ENCODE measurements around the gene LRP1B. TPM values are rescaled to one million over a fixed set of nuclear protein-coding genes. Genes with fewer than 3 reads are reported as not detected.

LRP1B gene
- total and polyA plus RNA-seq, 2 experiments from 2014 or later, result not detected

GRCh38 chr2:141848191-141848590 is 282.6 kb downstream of the LRP1B start:
- no peaks in the 10 kb centered on the region for H3K27me3 ChIP-seq (replicated peaks; ENCODE audit: insufficient read depth)
- in situ Hi-C loops (cut with MboI), result no loop called here
- H3K36me3 ChIP-seq (ENCODE audit: low read depth), result no peaks in the 10 kb centered on the region
- TF ChIP-seq EZH2phosphoT487 (IDR thresholded peaks at IDR 0.05; ENCODE audit: insufficient read depth, low read depth) (no peak), EZH2 (IDR thresholded peaks at IDR 0.05; ENCODE audit: insufficient read depth, poor library complexity, severe bottlenecking) (no peak)
- no peak overlapping the region for H2AFZ ChIP-seq
- no peaks in the 10 kb centered on the region for H3K79me2 ChIP-seq (ENCODE audit: insufficient read depth)
- no peaks in the 10 kb centered on the region for H3K4me1 ChIP-seq (ENCODE audit: insufficient read depth)
- no peak overlapping the region for H3K4me2 ChIP-seq (ENCODE audit: unreplicated experiment)
- H3K9ac ChIP-seq, result no peak overlapping the region
- H3K9me2 ChIP-seq (ENCODE audit: insufficient read depth), result no peaks in the 10 kb centered on the region
- no peak overlapping the region for H3K4me3 ChIP-seq
- no peaks in the 10 kb centered on the region for H3K9me3 ChIP-seq (ENCODE audit: low read depth)
- H3K27ac ChIP-seq, result no peak overlapping the region
- no peaks in the 10 kb centered on the region for H4K20me1 ChIP-seq (ENCODE audit: insufficient read depth)
- WGBS, 2 experiments (ENCODE audit: low coverage in 1 of 2, low lambda C conversion rate in 2 of 2, missing lambda C conversion rate in 2 of 2), result 33 to 39% methylated on average over 1 of the region's 1 CpG
- no peaks in the 10 kb centered on the region for H3F3A ChIP-seq (ENCODE audit: insufficient read depth)
- no peak for DNase-seq

GRCh38 chr2:141844231-141844630 is 286.6 kb downstream of the LRP1B start:
- Histone ChIP-seq H3K4me3 (no peak overlapping the region), H3K4me1 (ENCODE audit: insufficient read depth) (no peaks in the 10 kb centered on the region), H3K9ac (no peak overlapping the region), H3K27me3 (replicated peaks; ENCODE audit: insufficient read depth) (no peaks in the 10 kb centered on the region), H3F3A (ENCODE audit: insufficient read depth) (no peaks in the 10 kb centered on the region), H3K36me3 (ENCODE audit: low read depth) (no peaks in the 10 kb centered on the region), H3K79me2 (ENCODE audit: insufficient read depth) (no peaks in the 10 kb centered on the region), H4K20me1 (ENCODE audit: insufficient read depth) (no peaks in the 10 kb centered on the region), H3K4me2 (ENCODE audit: unreplicated experiment) (no peak overlapping the region), H3K27ac (no peak overlapping the region), H3K9me3 (ENCODE audit: low read depth) (no peaks in the 10 kb centered on the region), H3K9me2 (ENCODE audit: insufficient read depth) (no peaks in the 10 kb centered on the region), H2AFZ (no peak overlapping the region)
- TF ChIP-seq EZH2 (IDR thresholded peaks at IDR 0.05; ENCODE audit: insufficient read depth, poor library complexity, severe bottlenecking), result no peak
- TF ChIP-seq EZH2phosphoT487 (IDR thresholded peaks at IDR 0.05; ENCODE audit: insufficient read depth, low read depth), result no peak
- no peak for DNase-seq
- in situ Hi-C loops (cut with MboI), result no loop called here
- 59 to 63% methylated on average over 2 of the region's 2 CpGs for WGBS, 2 experiments (ENCODE audit: low coverage in 1 of 2, low lambda C conversion rate in 2 of 2, missing lambda C conversion rate in 2 of 2)

GRCh38 chr2:141835103-141835502 is 295.7 kb downstream of the LRP1B start:
- Histone ChIP-seq H3K27ac (no peak overlapping the region), H3K36me3 (ENCODE audit: low read depth) (no peaks in the 10 kb centered on the region), H3K4me2 (ENCODE audit: unreplicated experiment) (no peak overlapping the region), H3K9me2 (ENCODE audit: insufficient read depth) (no peaks in the 10 kb centered on the region; the same call in 1 of the 2 replicates), H2AFZ (no peak overlapping the region), H3K9ac (no peak overlapping the region), H3K4me3 (no peak overlapping the region), H3K9me3 (ENCODE audit: low read depth) (no peaks in the 10 kb centered on the region), H3K4me1 (ENCODE audit: insufficient read depth) (no peaks in the 10 kb centered on the region), H3K79me2 (ENCODE audit: insufficient read depth) (no peaks in the 10 kb centered on the region), H3K27me3 (replicated peaks; ENCODE audit: insufficient read depth) (no peaks in the 10 kb centered on the region), H4K20me1 (ENCODE audit: insufficient read depth) (no peaks in the 10 kb centered on the region), H3F3A (ENCODE audit: insufficient read depth) (no peaks in the 10 kb centered on the region)
- no peak for DNase-seq
- TF ChIP-seq EZH2 (IDR thresholded peaks at IDR 0.05; ENCODE audit: insufficient read depth, poor library complexity, severe bottlenecking), result no peak
- TF ChIP-seq EZH2phosphoT487 (IDR thresholded peaks at IDR 0.05; ENCODE audit: insufficient read depth, low read depth), result no peak
- in situ Hi-C loops (cut with MboI), result no loop called here
- 68 to 70% methylated on average over 1 of the region's 1 CpG for WGBS, 2 experiments (ENCODE audit: low coverage in 1 of 2, low lambda C conversion rate in 2 of 2, missing lambda C conversion rate in 2 of 2)

DNA sequence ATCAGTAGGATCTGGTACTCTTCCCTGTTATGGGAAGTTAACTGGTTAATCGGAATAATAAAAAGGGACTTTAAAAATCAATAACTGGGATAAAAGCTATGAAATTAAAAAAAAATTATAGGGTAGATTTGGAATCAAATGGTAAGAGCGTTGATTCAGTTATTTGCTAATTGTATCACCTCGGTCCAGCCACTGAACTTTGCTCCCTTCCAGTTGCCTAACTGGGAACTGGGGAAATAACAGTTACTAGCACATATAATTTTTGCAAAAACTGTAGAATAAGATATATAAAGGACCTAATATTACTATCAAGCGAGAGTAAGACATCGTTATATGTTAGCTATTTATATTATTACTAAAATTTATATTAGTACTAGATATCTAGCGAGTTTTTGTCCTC is 302.1 kb downstream of the LRP1B start:
- no peaks in the 10 kb centered on the region for H3K9me3 ChIP-seq (ENCODE audit: low read depth)
- no peak overlapping the region for H3K4me3 ChIP-seq
- H3K27ac ChIP-seq, result no peak overlapping the region
- H3F3A ChIP-seq (ENCODE audit: insufficient read depth), result no peaks in the 10 kb centered on the region
- 54 to 59% methylated on average over 6 of the region's 6 CpGs for WGBS, 2 experiments (ENCODE audit: low coverage in 1 of 2, low lambda C conversion rate in 2 of 2, missing lambda C conversion rate in 2 of 2)
- in situ Hi-C loops (cut with MboI), result no loop called here
- no peaks in the 10 kb centered on the region for H3K4me1 ChIP-seq (ENCODE audit: insufficient read depth)
- H3K9ac ChIP-seq, result no peak overlapping the region
- no peak overlapping the region for H3K4me2 ChIP-seq (ENCODE audit: unreplicated experiment)
- H4K20me1 ChIP-seq (ENCODE audit: insufficient read depth), result no peaks in the 10 kb centered on the region
- no peaks in the 10 kb centered on the region for H3K36me3 ChIP-seq (ENCODE audit: low read depth)
- no peak for TF ChIP-seq EZH2 (IDR thresholded peaks at IDR 0.05; ENCODE audit: insufficient read depth, poor library complexity, severe bottlenecking)
- no peak for TF ChIP-seq EZH2phosphoT487 (IDR thresholded peaks at IDR 0.05; ENCODE audit: insufficient read depth, low read depth)
- H3K27me3 ChIP-seq (replicated peaks; ENCODE audit: insufficient read depth), result no peaks in the 10 kb centered on the region
- no peak overlapping the region for H2AFZ ChIP-seq
- DNase-seq, result no peak
- no peaks in the 10 kb centered on the region for H3K79me2 ChIP-seq (ENCODE audit: insufficient read depth)
- no peaks in the 10 kb centered on the region for H3K9me2 ChIP-seq (ENCODE audit: insufficient read depth)

DNA sequence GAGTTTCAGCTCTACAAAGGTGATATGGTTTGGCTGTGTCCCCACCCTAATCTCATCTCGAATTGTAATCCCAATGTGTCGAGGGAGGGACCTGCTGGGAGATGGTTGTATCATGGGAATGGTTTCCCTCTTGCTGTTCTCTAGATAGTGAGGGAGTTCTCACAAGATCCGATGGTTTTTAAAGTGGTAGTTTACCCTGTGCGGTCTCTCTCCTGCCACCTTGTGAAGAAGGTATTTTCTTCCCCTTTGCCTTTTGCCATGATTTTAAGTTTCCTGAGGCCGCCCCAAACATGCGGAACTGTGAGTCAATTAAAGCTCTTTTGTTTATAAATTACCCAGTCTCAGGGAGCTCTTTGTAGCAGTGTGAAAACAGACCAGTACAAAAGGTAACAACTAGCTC is 306.0 kb downstream of the LRP1B start:
- Histone ChIP-seq H3K9ac (no peak overlapping the region), H3K4me3 (no peak overlapping the region), H3K9me2 (ENCODE audit: insufficient read depth) (no peaks in the 10 kb centered on the region), H3K27ac (no peak overlapping the region), H2AFZ (no peak overlapping the region), H3K4me1 (ENCODE audit: insufficient read depth) (no peaks in the 10 kb centered on the region), H3K79me2 (ENCODE audit: insufficient read depth) (no peaks in the 10 kb centered on the region), H3K36me3 (ENCODE audit: low read depth) (no peaks in the 10 kb centered on the region), H3K9me3 (ENCODE audit: low read depth) (no peaks in the 10 kb centered on the region), H3K4me2 (ENCODE audit: unreplicated experiment) (no peak overlapping the region), H3K27me3 (replicated peaks; ENCODE audit: insufficient read depth) (no peaks in the 10 kb centered on the region), H3F3A (ENCODE audit: insufficient read depth) (no peaks in the 10 kb centered on the region), H4K20me1 (ENCODE audit: insufficient read depth) (no peaks in the 10 kb centered on the region)
- 48 to 66% methylated on average over 6 of the region's 6 CpGs for WGBS, 2 experiments (ENCODE audit: low coverage in 1 of 2, low lambda C conversion rate in 2 of 2, missing lambda C conversion rate in 2 of 2)
- DNase-seq, result no peak
- no peak for TF ChIP-seq EZH2phosphoT487 (IDR thresholded peaks at IDR 0.05; ENCODE audit: insufficient read depth, low read depth)
- no peak for TF ChIP-seq EZH2 (IDR thresholded peaks at IDR 0.05; ENCODE audit: insufficient read depth, poor library complexity, severe bottlenecking)
- in situ Hi-C loops (cut with MboI), result no loop called here
